HG02981 (cell line): Measurements from ENCODE around the gene SHANK1.

Experiments used
- ATAC-seq: cut with Tn5 transposase; IDR thresholded peaks from one replicate; pipeline ENCODE4 v1.9.1; 2021; ENCODE audit warnings: mild to moderate bottlenecking, moderate library complexity; ENCODE audit not compliant: unreplicated experiment

Gene SHANK1

GRCh38 chr19:50713556-50714236 is 5.9 kb downstream of the SHANK1 start:
- no peak for ATAC-seq

DNA sequence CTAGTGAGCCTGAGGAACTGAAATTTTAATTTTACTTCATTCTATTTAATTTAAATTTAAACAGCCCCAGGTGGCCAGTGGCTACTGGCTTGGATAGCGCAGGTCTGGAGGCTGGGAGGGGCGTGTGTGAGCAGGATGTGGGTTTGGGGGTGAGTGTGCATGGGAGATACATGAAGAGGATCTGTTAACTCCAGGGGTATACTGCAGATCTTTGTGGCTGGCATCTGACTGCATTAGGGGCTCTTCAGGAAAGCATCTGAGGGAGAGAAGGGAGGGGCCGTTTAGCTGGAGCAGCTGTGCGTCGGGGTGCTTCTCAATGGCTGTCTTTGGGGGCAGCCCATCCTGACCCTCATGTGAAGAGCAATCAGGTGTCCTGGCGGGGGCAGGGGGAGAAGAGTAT is 6.8 kb downstream of the SHANK1 start:
- no peak for ATAC-seq

DNA sequence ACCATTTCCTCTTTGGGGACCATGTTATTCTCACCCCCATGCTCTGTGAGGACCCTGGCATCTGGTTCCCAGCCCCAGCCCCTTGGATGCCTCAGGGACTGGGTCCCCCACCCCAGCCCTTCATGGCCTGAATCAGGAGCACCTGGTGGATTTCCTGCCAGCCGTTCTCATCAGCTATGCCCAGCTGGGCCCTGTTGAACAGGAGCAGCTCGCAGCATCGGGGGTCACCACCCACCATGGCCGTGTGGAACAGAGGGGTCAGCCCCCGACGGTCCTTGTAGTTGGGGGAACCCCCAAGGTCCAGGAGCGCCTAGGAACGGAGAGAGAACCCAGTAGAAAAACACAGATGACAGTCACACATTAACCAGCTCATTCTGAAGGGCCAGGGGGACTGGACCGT is 7.8 kb downstream of the SHANK1 start:
- no peak for ATAC-seq

GRCh38 chr19:50711196-50711595 is 8.4 kb downstream of the SHANK1 start:
- ATAC-seq, result no peak

DNA sequence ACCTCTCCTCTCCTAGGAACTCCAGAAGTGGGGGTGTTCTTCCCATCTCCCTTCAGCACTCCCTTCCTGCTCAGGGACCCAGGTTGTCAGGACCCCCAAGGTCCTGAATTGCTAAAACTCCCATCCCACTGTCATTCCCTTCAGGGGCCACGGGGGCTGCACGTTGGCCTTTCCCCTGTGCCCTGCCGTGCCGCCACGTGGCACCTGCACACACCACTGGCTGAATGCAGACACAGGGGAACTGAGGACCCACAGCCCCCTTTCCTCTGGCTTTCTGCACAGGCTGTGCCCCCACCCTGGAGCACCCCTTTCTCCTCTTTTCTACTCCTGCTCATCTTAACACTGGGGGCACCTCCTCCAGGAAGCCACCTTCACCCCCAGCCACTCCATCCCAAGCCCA is 9.0 kb downstream of the SHANK1 start:
- no peak for ATAC-seq

DNA sequence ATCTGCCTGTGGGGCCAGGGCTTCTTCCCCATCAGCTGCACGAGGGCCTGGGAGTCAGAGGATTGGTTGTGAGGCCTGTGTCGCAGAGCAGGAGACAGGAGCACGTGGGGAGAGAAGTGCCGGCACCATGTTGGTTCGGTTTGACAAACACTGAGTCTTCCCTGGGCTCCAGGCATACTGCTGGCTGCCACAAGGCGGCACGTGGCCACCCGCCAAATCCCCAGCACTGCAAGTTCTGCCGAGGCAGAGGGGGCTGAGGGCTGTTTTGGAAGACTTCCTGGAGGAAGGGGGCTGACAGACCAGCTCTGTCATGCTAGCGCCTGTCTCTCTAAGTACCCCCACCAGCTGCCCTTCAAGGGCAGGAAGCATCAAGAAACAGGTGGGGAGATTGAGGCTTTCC is 9.5 kb downstream of the SHANK1 start:
- no peak for ATAC-seq

- ATAC-seq, result no peak
Observed at GRCh38 chr19:50708179-50708879, 11.3 kb downstream of the SHANK1 start.

GRCh38 chr19:50706387-50706786 is 13.2 kb downstream of the SHANK1 start:
- no peak for ATAC-seq

DNA sequence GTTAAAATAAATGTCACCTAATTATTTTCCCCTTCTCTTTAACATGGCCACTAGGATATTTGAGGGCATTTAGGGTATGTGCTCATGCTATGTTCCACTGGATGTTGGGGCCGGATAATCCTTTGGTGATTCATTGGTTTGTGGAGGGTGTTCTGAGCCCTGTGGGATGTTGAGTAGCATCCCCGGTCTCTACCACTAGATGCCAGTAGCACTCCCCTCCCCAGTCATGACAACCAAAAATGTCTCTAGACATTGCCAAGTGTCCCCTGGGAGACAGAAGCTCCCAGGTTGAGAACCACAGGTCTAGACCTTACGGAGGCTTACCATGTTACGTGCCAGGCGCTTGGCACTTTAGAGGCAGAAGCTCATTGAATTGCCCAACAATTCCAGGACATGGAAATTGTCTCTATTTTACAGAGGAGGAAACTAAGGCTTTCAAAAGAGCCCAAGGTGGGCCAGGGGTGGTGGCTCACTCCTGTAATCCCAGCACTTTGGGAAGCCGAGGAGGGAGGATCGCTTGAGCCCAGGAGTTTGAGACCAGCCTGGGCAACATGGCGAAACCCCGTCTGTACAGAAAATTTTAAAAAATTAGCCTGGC is 14.1 kb downstream of the SHANK1 start:
- ATAC-seq, result no peak

- no peak for ATAC-seq
Observed at GRCh38 chr19:50703915-50704796, 15.4 kb downstream of the SHANK1 start.

DNA sequence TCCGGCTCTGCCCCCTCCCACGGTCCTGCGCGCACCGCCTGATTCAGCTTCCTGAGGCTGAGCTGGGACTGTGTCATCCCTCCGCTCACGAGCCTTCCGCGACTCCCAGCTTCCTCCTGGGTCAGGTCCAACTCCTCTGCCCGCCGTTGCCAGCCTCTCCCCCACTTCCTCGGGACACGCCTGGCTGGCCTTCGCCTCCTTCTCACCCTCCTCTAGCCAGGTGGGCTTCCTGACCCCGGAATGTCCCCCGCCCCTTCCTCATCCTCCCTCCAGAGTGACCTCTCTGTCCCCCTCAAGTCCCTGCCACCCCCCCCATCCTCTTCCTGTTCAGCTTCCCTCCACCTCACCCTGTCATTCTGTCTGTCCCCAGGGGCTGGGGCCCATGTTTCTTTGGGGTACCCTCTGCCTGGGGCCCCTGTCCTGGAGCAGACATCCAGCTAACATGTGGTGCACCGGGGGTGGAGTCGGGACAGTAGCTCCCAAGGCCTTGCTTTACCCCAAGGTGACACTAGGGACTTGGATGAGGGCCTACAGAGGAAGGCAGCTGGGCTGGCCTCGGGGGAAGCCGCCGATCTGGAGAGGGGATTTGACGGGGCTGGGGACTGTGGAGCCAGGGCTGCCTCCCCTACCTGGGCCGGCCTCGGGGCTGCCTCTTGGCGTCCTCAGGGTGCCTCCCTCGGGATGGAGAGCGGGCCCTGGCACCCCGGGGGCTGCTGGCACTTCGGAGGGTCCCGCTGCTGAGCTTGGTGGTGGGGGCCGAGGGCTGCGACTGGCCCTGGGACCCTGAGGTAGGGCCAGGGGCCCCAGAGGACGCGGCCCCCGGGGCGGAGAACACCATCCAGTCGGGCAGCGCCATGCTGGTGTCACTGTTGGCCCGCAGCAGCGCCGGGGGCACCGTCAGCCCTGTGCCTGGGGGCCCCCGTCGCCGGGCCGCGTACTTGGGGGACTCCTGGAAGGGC is 16.5 kb downstream of the SHANK1 start:
- ATAC-seq, result no peak

DNA sequence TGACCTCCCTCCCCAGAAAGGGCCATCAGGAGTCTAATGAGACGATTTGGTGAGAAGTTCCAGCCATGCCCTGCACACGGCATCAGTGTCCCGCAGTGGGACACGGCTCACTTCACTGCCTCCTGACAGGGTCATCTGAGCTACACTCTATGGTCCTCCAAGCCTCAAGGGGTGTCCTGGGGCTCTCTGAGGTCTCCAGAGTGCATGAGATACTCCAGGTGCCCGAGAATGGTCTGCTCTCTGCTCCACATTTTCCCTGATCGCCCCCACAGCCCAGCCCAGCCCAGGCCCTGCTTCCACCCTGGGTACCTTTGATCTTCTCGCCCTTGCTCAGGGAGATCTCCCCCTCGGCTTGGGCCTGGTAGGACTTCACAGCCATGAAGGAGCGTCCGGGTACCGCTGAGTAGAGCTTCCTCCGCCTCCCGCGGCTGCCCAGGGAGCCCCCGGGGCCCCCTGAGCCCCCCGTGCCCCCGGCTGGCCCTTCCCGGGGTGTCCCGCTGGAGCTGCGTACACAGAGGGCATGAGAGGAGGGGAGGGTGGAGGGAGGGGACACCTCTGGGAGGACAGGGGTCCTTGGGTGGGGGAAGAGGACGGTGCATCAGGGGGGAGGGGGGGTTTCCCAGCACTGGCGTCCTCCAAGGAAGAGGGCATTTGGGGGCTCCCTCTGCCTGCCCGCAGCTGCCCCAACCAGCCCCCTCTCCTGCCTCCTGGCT is 17.3 kb downstream of the SHANK1 start:
- ATAC-seq, result no peak

GRCh38 chr19:50701367-50701985 is 18.1 kb downstream of the SHANK1 start:
- no peak for ATAC-seq

DNA sequence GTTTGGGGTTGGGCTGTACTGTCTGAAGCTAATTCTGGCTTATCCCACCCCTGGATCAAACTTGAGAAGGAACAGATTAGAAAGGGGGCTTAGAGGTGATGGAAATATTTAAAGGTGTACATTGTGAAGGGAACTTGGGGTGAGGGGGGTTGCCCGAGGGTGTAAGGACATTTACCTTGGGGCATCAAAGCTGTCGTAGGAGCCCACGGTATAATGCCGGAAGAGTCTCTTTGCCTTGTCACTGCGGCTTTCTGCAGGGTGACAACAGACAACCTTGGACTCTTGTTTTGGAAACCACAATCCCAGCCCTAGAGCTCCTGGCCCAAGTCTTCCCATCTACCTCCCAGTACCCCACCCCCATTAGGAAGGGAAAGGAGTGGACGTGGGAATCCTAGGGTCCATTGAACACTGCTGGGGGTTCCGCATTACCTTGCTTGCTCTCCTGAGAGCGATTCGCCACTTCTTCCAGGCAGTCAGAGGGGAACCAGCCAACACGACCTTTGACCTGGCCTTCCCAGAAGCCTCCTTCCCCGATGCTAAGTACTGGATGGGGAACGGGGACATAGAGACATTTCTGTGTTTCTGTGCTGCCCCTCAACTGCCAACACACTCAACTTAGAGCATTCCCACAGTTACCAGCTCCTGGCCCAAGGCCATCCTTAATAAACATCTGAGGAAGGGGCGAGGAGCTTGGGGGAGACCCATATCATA is 22.0 kb downstream of the SHANK1 start:
- no peak for ATAC-seq

DNA sequence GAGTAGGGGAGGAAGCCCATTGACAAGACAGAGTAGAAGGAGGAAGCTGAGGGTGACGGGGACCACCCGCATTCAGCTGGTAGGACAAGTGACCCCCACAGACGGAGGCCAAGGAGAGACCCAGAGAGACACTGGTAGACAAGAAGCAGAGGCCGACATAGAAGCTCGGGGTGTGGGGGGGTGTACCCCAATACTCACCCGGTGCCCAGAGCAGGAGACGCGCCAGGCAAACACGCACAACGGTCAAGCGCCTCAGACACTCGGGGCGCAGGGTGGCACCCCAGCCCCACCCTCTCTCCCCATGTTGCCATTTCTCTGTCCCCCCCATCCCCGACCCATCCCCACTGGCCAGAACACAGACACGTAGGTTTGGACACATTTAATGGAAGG is 23.5 kb downstream of the SHANK1 start:
- no peak for ATAC-seq

GRCh38 chr19:50695251-50696093 is 24.1 kb downstream of the SHANK1 start:
- no peak for ATAC-seq

GRCh38 chr19:50694815-50695145 is 24.8 kb downstream of the SHANK1 start:
- ATAC-seq, result no peak
